Glomerular visceral epithelial cell (primary cell): Measurements from ENCODE around the gene BRSK1.

Source experiments
- DNase-seq: peaks from one replicate; pipeline ENCODE4 v3.0.0-alpha.2; 2016; ENCODE audit errors: extremely low spot score

BRSK1 gene

GRCh38 chr19:55352549-55353145, 68.8 kb downstream of the BRSK1 start:
- no peak for DNase-seq

GRCh38 chr19:55353356-55353802, 69.6 kb downstream of the BRSK1 start:
- no peak for DNase-seq

GRCh38 chr19:55353803-55354697, 70.3 kb downstream of the BRSK1 start:
- peak; percentile 66 for DNase-seq

- DNase-seq: no peak
These were observed 71.0 kb downstream of the BRSK1 start, which contains the start of gene COX6B2 for GRCh38 chr19:55354698-55355212. COX6B2 (minus strand) TSS chr19:55354719; CDS start chr19:55354521, 198 bp downstream.

- DNase-seq: no peak
These were observed 71.5 kb downstream of the BRSK1 start for GRCh38 chr19:55355213-55355821.

- DNase-seq: no peak
These were observed 74.7 kb downstream of the BRSK1 start for GRCh38 chr19:55358493-55358892.

- no peak for DNase-seq
These were observed 75.4 kb downstream of the BRSK1 start for GRCh38 chr19:55358943-55359908.

GRCh38 chr19:55360902-55361301, 77.1 kb downstream of the BRSK1 start:
- DNase-seq: no peak
